Measurements from ENCODE around the gene EHMT1.

GRCh38 chr9:137797206-137798120 lies 178.7 kb downstream of the EHMT1 start:
- TF ChIP-seq EZH2 (IDR thresholded peaks at IDR 0.05; ENCODE audit: borderline replicate concordance, insufficient read depth, low read depth, low read length, poor library complexity, severe bottlenecking) (no peak), CTCF (IDR thresholded peaks at IDR 0.05) (no peak)
